Measurements from ENCODE around the gene CXCR3. TPM values are rescaled to one million over a fixed set of nuclear protein-coding genes. Genes with fewer than 3 reads are reported as not detected.

CXCR3 gene
- polyA plus RNA-seq, 1 donor (not counting 4 experiments of a cell fraction or from before 2014, with no cell fraction given): not detected

GRCh38 chrX:71609095-71609750 lies 9.1 kb downstream of the CXCR3 start:
- H3K4me1 ChIP-seq (ENCODE audit: control insufficient read depth, extremely low read depth, insufficient read depth, low read length): no peaks in the 10 kb centered on the region
- FAIRE-seq (no peak), DNase-seq (ENCODE audit: low read depth, low spot score) (no peak)
- no peak overlapping the region for H3K4me3 ChIP-seq (ENCODE audit: control insufficient read depth in 2 of 3, extremely low read depth in 1 of 3, insufficient read depth in 2 of 3, low read depth in 1 of 3, low read length in 3 of 3)
- no peaks in the 10 kb centered on the region for H3K9me1 ChIP-seq (ENCODE audit: control insufficient read depth, extremely low read depth, insufficient read depth, low read length)
- TF ChIP-seq EZH2 (IDR thresholded peaks at IDR 0.05; ENCODE audit: low read length) (no peak), CTCF (optimal IDR thresholded peaks at IDR 0.05 in 1 of 3, IDR thresholded peaks at IDR 0.05 in 1 of 3, conservative IDR thresholded peaks at IDR 0.05 in 1 of 3; ENCODE audit: extremely low read depth in 1 of 3, insufficient read depth in 2 of 3, low read length in 3 of 3) (no peak)
- no peaks in the 10 kb centered on the region for H4K20me1 ChIP-seq (ENCODE audit: control insufficient read depth, extremely low read depth, insufficient read depth, low read length)
- H2AFZ ChIP-seq (ENCODE audit: control insufficient read depth, low read length): no peak overlapping the region
- H3K79me2 ChIP-seq (ENCODE audit: control insufficient read depth, insufficient read depth, low read length): no peaks in the 10 kb centered on the region
- no peak overlapping the region for H3K27ac ChIP-seq (ENCODE audit: control insufficient read depth, insufficient read depth, low read length)
- H3K4me2 ChIP-seq (ENCODE audit: control insufficient read depth, extremely low read depth, insufficient read depth, low read depth, low read length): no peak overlapping the region
- no peak overlapping the region for H3K9ac ChIP-seq (ENCODE audit: control insufficient read depth, extremely low read depth, insufficient read depth, low read length)
- H3K9me3 ChIP-seq (ENCODE audit: control insufficient read depth, low read depth, low read length): no peaks in the 10 kb centered on the region
- dilution Hi-C loops (cut with MboI; ENCODE audit: extremely low pct_ligation_motif_present, low sequenced_read_pairs): no loop called here
- H3K36me3 ChIP-seq (ENCODE audit: control insufficient read depth in 2 of 2, extremely low read depth in 1 of 2, insufficient read depth in 2 of 2, low read length in 2 of 2): peaks cover 6 to 13% of the 10 kb centered on the region in 2 experiments
- H3K27me3 ChIP-seq (ENCODE audit: control insufficient read depth, extremely low read depth, insufficient read depth, low read length): no peaks in the 10 kb centered on the region

DNA sequence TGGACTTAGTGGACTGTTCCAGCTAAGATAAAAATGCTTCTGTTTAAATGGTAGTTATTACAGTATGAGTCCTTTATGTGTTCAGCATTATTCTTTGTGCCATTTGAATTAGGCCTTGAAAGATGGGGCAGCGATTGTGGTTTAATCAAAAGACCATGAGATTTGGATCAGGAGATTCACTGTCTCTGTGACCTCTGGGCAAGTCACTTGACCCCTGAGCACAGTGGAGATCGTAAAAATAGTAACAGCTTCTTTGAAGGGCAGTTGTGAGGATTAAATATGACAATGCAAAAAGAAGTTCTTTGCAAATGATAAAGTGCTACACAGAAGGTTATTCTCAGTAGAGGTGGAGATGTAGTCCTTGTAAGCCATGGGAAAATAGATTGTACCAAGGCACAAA lies 10.8 kb downstream of the CXCR3 start:
- peaks cover 6 to 9% of the 10 kb centered on the region in 2 experiments for H3K36me3 ChIP-seq (ENCODE audit: control insufficient read depth in 2 of 2, extremely low read depth in 1 of 2, insufficient read depth in 2 of 2, low read length in 2 of 2)
- dilution Hi-C loops (cut with MboI; ENCODE audit: extremely low pct_ligation_motif_present, low sequenced_read_pairs): no loop called here

More for the DNA sequence above, 10.8 kb downstream of the CXCR3 start:
- DNase-seq (ENCODE audit: low read depth, low spot score) (no peak), FAIRE-seq (no peak)
- H3K4me3 ChIP-seq (ENCODE audit: control insufficient read depth in 2 of 3, extremely low read depth in 1 of 3, insufficient read depth in 2 of 3, low read depth in 1 of 3, low read length in 3 of 3): no peak overlapping the region
- no peak for TF ChIP-seq EZH2 (IDR thresholded peaks at IDR 0.05; ENCODE audit: low read length)
- H2AFZ ChIP-seq (ENCODE audit: control insufficient read depth, low read length): no peak overlapping the region
- peaks cover 4% of the 10 kb centered on the region for H3K9me3 ChIP-seq (ENCODE audit: control insufficient read depth, low read depth, low read length)
- H3K9me1 ChIP-seq (ENCODE audit: control insufficient read depth, extremely low read depth, insufficient read depth, low read length): no peaks in the 10 kb centered on the region
- H3K4me1 ChIP-seq (ENCODE audit: control insufficient read depth, extremely low read depth, insufficient read depth, low read length): no peaks in the 10 kb centered on the region
- no peak overlapping the region for H3K9ac ChIP-seq (ENCODE audit: control insufficient read depth, extremely low read depth, insufficient read depth, low read length)
- H3K79me2 ChIP-seq (ENCODE audit: control insufficient read depth, insufficient read depth, low read length): no peaks in the 10 kb centered on the region
- no peaks in the 10 kb centered on the region for H3K27me3 ChIP-seq (ENCODE audit: control insufficient read depth, extremely low read depth, insufficient read depth, low read length)
- no peak overlapping the region for H3K4me2 ChIP-seq (ENCODE audit: control insufficient read depth, extremely low read depth, insufficient read depth, low read depth, low read length)
- no peaks in the 10 kb centered on the region for H4K20me1 ChIP-seq (ENCODE audit: control insufficient read depth, extremely low read depth, insufficient read depth, low read length)
- H3K27ac ChIP-seq (ENCODE audit: control insufficient read depth, insufficient read depth, low read length): no peak overlapping the region

Measured in keratinocyte (primary cell).